ENCODE results near the gene HACD3.
A peak's percentile ranks its signal among the peaks of the same experiment; 100 is the strongest.

The HACD3 gene

DNA sequence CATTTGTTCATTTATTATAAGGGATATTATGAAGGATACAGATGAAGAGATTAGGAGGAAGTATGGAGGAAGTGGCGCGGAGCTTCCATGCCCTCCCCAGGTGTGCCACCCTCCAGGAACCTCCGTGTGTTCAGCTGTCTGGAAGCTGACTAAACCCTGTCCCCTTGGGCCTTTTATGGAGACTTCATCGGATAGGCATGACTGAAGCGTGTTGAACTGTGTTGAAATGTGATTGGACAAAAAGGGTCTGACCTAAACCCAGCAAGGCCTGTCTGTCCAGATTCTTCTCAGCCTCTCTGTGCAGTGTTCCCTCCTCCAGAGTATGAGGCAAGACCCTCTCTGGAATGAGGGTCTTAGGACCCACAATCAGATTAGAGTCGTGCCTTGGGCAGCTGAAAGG, 31.7 kb downstream of the HACD3 start:
- H3K36me3 Mint-ChIP-seq: peaks cover 24% of the 10 kb centered on the region
- no peak overlapping the region for H3K4me3 Mint-ChIP-seq
- no peaks in the 10 kb centered on the region for H3K27me3 Mint-ChIP-seq
- H3K9me3 Mint-ChIP-seq (ENCODE audit: low read depth): no peaks in the 10 kb centered on the region
- H3K4me1 Mint-ChIP-seq (ENCODE audit: low read depth): no peaks in the 10 kb centered on the region
- no peak overlapping the region for H3K27ac Mint-ChIP-seq

GRCh38 chr15:65569728-65570127, 39.5 kb downstream of the HACD3 start:
- Mint-ChIP-seq H3K9me3 (ENCODE audit: low read depth) (no peaks in the 10 kb centered on the region), H3K4me1 (ENCODE audit: low read depth) (no peaks in the 10 kb centered on the region), H3K27me3 (no peaks in the 10 kb centered on the region), H3K27ac (no peak overlapping the region), H3K36me3 (peaks cover 12% of the 10 kb centered on the region), H3K4me3 (no peak overlapping the region)

- no peaks in the 10 kb centered on the region for H3K27me3 Mint-ChIP-seq
- no peak overlapping the region for H3K27ac Mint-ChIP-seq
- peaks cover 4% of the 10 kb centered on the region for H3K36me3 Mint-ChIP-seq
- no peaks in the 10 kb centered on the region for H3K4me1 Mint-ChIP-seq (ENCODE audit: low read depth)
- H3K9me3 Mint-ChIP-seq (ENCODE audit: low read depth): no peaks in the 10 kb centered on the region
- no peak overlapping the region for H3K4me3 Mint-ChIP-seq
Measured at GRCh38 chr15:65571971-65572370, 41.7 kb downstream of the HACD3 start.

- Mint-ChIP-seq H3K27ac (peak overlapping the region; percentile 38), H3K36me3 (no peaks in the 10 kb centered on the region), H3K9me3 (ENCODE audit: low read depth) (no peaks in the 10 kb centered on the region), H3K4me1 (ENCODE audit: low read depth) (peaks cover 2% of the 10 kb centered on the region), H3K4me3 (no peak overlapping the region), H3K27me3 (no peaks in the 10 kb centered on the region)
Measured at GRCh38 chr15:65576664-65577063, 46.4 kb downstream of the HACD3 start.

- H3K4me3 Mint-ChIP-seq: no peak overlapping the region
- H3K36me3 Mint-ChIP-seq: peaks cover 2% of the 10 kb centered on the region
- peak overlapping the region; percentile 42 for H3K27ac Mint-ChIP-seq
- no peaks in the 10 kb centered on the region for H3K27me3 Mint-ChIP-seq
- peaks cover 2% of the 10 kb centered on the region for H3K4me1 Mint-ChIP-seq (ENCODE audit: low read depth)
- H3K9me3 Mint-ChIP-seq (ENCODE audit: low read depth): no peaks in the 10 kb centered on the region
Measured at GRCh38 chr15:65577129-65577996, 47.1 kb downstream of the HACD3 start.

GRCh38 chr15:65578904-65579728, 48.9 kb downstream of the HACD3 start:
- peaks cover 17% of the 10 kb centered on the region for H3K4me1 Mint-ChIP-seq (ENCODE audit: low read depth)
- peaks cover 7% of the 10 kb centered on the region for H3K36me3 Mint-ChIP-seq
- no peak overlapping the region for H3K4me3 Mint-ChIP-seq
- no peak overlapping the region for H3K27ac Mint-ChIP-seq
- H3K9me3 Mint-ChIP-seq (ENCODE audit: low read depth): no peaks in the 10 kb centered on the region
- no peaks in the 10 kb centered on the region for H3K27me3 Mint-ChIP-seq

- Mint-ChIP-seq H3K27me3 (no peaks in the 10 kb centered on the region), H3K27ac (no peak overlapping the region), H3K36me3 (peaks cover 8% of the 10 kb centered on the region)
Measured at GRCh38 chr15:65579762-65580161, 49.5 kb downstream of the HACD3 start.

DNA sequence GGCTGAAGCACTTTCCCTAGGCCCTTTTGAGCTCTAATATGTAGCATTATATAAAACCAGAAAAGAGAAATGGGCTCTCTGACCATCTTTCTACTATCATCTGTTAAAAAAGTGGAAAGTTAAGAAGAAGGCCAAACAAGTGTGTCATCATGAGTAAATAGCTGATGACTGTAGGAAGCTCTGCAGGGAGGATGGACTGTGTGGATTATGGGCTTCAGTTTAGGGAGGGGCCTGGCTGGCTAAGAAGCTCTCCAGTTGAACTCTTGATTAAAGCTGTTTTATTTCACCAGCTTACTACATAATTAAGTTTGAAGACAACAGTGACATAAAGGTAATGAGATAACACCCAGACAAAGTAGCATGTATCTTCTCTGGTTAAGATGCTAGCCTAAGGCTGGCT, 50.0 kb downstream of the HACD3 start:
- Mint-ChIP-seq H3K27ac (peak overlapping the region; percentile 58), H3K27me3 (no peaks in the 10 kb centered on the region), H3K4me3 (no peak overlapping the region), H3K36me3 (peaks cover 8% of the 10 kb centered on the region), H3K4me1 (ENCODE audit: low read depth) (peaks cover 25% of the 10 kb centered on the region), H3K9me3 (ENCODE audit: low read depth) (no peaks in the 10 kb centered on the region)

More at GRCh38 chr15:65579762-65580161, 49.5 kb downstream of the HACD3 start:
- Mint-ChIP-seq H3K9me3 (ENCODE audit: low read depth) (no peaks in the 10 kb centered on the region), H3K4me1 (ENCODE audit: low read depth) (peaks cover 24% of the 10 kb centered on the region), H3K4me3 (no peak overlapping the region)

- H3K4me3 Mint-ChIP-seq: peak overlapping the region; percentile 68
- peaks cover 31% of the 10 kb centered on the region for H3K4me1 Mint-ChIP-seq (ENCODE audit: low read depth)
- no peaks in the 10 kb centered on the region for H3K27me3 Mint-ChIP-seq
- peaks cover 15% of the 10 kb centered on the region for H3K36me3 Mint-ChIP-seq
- peak overlapping the region; percentile 82 for H3K27ac Mint-ChIP-seq
- H3K9me3 Mint-ChIP-seq (ENCODE audit: low read depth): no peaks in the 10 kb centered on the region
Measured at GRCh38 chr15:65583701-65584100, 53.4 kb downstream of the HACD3 start.

DNA sequence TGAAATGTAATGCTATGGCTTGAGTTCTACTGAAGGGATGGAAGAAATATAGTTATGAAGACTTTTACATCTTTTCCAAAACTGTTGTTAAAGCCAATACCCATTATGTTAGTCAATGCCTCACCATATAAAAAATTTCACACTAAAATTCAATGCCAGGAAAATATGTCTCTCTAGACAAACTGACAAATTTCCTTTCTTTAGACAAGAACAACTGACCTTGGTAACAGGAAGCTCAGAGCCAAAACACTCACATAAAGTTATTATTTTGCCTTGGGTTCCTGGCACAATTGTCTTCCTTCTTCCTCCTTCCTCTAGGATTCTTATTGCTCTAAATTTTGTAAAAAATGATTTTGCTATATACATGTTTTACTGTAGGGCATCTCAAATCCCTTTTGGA, 54.0 kb downstream of the HACD3 start:
- Mint-ChIP-seq H3K36me3 (peaks cover 16% of the 10 kb centered on the region), H3K9me3 (ENCODE audit: low read depth) (no peaks in the 10 kb centered on the region), H3K4me1 (ENCODE audit: low read depth) (peaks cover 31% of the 10 kb centered on the region), H3K27ac (peak overlapping the region; percentile 82), H3K27me3 (no peaks in the 10 kb centered on the region), H3K4me3 (peak overlapping the region; percentile 68)

- peak overlapping the region; percentile 37 for H3K27ac Mint-ChIP-seq
- no peak overlapping the region for H3K4me3 Mint-ChIP-seq
- H3K9me3 Mint-ChIP-seq (ENCODE audit: low read depth): no peaks in the 10 kb centered on the region
- H3K27me3 Mint-ChIP-seq: no peaks in the 10 kb centered on the region
- H3K4me1 Mint-ChIP-seq (ENCODE audit: low read depth): peaks cover 31% of the 10 kb centered on the region
- H3K36me3 Mint-ChIP-seq: peaks cover 35% of the 10 kb centered on the region
Measured at GRCh38 chr15:65587094-65587493, 56.8 kb downstream of the HACD3 start.

DNA sequence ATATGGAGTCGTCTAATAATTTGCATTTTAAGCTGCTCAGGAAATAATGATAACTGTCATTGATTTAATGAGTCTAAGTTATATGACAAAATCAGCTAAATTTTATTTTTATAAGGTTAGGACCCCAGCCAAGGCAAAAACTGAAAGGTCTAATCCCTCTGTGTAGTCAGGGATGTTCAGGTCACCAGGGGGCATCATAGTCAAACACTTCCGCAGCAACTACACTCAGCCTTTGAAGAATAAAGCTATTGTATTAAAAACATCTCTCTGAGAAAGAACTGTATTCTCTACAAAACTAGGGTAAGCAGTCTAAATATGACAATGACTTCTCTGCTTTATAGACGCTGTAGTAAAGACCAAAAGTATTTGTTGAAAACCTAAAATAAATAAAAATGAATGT, 65.7 kb downstream of the HACD3 start:
- Mint-ChIP-seq H3K36me3 (peaks cover 5% of the 10 kb centered on the region), H3K4me1 (ENCODE audit: low read depth) (no peaks in the 10 kb centered on the region)

DNA sequence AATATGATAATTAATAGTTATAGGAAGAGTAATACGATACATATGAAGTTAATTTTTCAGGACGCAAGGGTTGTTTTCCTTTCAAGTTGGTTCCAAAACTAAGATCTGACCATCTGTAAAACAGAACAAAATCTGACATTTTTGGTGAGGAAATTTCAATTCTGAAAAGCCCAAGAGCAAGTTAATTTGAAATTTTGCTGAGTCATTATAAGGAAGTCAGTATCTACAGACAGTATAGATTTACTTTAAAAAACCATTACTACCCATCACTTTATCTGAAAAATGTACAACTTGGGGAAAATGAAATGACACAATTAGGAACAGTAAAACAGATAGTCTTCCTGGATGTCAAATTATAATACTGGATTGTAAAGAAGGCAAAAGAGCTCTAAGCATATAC, 68.2 kb downstream of the HACD3 start:
- no peak overlapping the region for H3K4me3 Mint-ChIP-seq
- H3K36me3 Mint-ChIP-seq: peaks cover 3% of the 10 kb centered on the region
- no peaks in the 10 kb centered on the region for H3K9me3 Mint-ChIP-seq (ENCODE audit: low read depth)
- H3K27ac Mint-ChIP-seq: peak overlapping the region; percentile 7
- H3K4me1 Mint-ChIP-seq (ENCODE audit: low read depth): no peaks in the 10 kb centered on the region
- no peaks in the 10 kb centered on the region for H3K27me3 Mint-ChIP-seq

More for the DNA sequence above, 65.7 kb downstream of the HACD3 start:
- Mint-ChIP-seq H3K9me3 (ENCODE audit: low read depth) (no peaks in the 10 kb centered on the region), H3K27me3 (no peaks in the 10 kb centered on the region), H3K4me3 (no peak overlapping the region), H3K27ac (no peak overlapping the region)

DNA sequence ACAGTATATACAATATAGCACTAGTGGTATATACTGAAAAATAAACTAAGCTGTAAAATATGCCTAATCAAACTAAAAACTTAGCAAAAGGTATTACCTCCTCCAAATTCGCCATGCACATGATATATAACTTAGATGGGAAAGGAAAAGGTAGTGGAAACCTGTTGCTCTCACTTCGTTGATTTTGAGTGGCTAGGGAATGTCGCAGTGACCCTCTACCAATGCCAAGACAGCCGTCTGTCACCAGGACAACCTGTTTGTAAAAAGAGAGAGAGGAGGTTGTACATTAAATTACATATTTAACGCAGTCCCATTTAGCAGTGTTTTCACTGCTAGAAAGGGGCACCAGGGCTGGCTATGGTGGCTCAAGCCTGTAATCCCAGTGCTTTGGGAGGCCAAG, 69.4 kb downstream of the HACD3 start:
- no peak overlapping the region for H3K4me3 Mint-ChIP-seq
- H3K36me3 Mint-ChIP-seq: peaks cover 3% of the 10 kb centered on the region
- no peaks in the 10 kb centered on the region for H3K9me3 Mint-ChIP-seq (ENCODE audit: low read depth)
- H3K27ac Mint-ChIP-seq: no peak overlapping the region
- H3K4me1 Mint-ChIP-seq (ENCODE audit: low read depth): no peaks in the 10 kb centered on the region
- H3K27me3 Mint-ChIP-seq: no peaks in the 10 kb centered on the region

- H3K27me3 Mint-ChIP-seq: no peaks in the 10 kb centered on the region
- peaks cover 5% of the 10 kb centered on the region for H3K4me1 Mint-ChIP-seq (ENCODE audit: low read depth)
- H3K36me3 Mint-ChIP-seq: peaks cover 3% of the 10 kb centered on the region
- no peak overlapping the region for H3K27ac Mint-ChIP-seq
- H3K4me3 Mint-ChIP-seq: no peak overlapping the region
- H3K9me3 Mint-ChIP-seq (ENCODE audit: low read depth): no peaks in the 10 kb centered on the region
Measured at GRCh38 chr15:65603134-65603533, 72.9 kb downstream of the HACD3 start.

Measured in activated naive CD8-positive, alpha-beta T cell (primary cell).